HEK293T (cell line): ENCODE results near the gene INCENP.

Experiments
- ARNT ChIP-seq: fragments of 450-650 bp; IDR thresholded peaks from 2 replicates; pipeline ENCODE4 v1.6.1; 2017; ENCODE audit warnings: mild to moderate bottlenecking
- BHLHE40 ChIP-seq: fragments of 450-650 bp; IDR thresholded peaks from 2 replicates; pipeline ENCODE4 v1.6.1; 2016; ENCODE audit warnings: mild to moderate bottlenecking, moderate library complexity, borderline replicate concordance
- FOXA1 ChIP-seq: fragments of 450-650 bp; IDR thresholded peaks from 2 replicates; pipeline ENCODE4 v1.6.1; 2016; ENCODE audit warnings: mild to moderate bottlenecking
- FOXK2 ChIP-seq: fragments of 450-650 bp; IDR thresholded peaks from 2 replicates; pipeline ENCODE4 v1.6.1; 2016; ENCODE audit warnings: mild to moderate bottlenecking
- FOXM1 ChIP-seq: fragments of 450-650 bp; IDR thresholded peaks from 2 replicates; pipeline ENCODE4 v1.6.1; 2017; ENCODE audit warnings: mild to moderate bottlenecking, borderline replicate concordance
- L3MBTL2 ChIP-seq: fragments of 450-650 bp; conservative IDR thresholded peaks from 2 replicates; pipeline ENCODE4 v1.6.1; 2016; ENCODE audit warnings: mild to moderate bottlenecking
- NFRKB ChIP-seq: fragments of 450-650 bp; IDR thresholded peaks from 2 replicates; pipeline ENCODE4 v1.6.1; 2016; ENCODE audit warnings: mild to moderate bottlenecking, moderate library complexity
- PKNOX1 ChIP-seq: fragments of 450-650 bp; IDR thresholded peaks from 2 replicates; pipeline ENCODE4 v1.6.1; 2016
- SP1 ChIP-seq: fragments of 450-650 bp; IDR thresholded peaks from 2 replicates; pipeline ENCODE4 v1.6.1; 2017
- SUZ12 ChIP-seq: fragments of 450-650 bp; IDR thresholded peaks from 2 replicates; pipeline ENCODE4 v1.6.1; 2016; ENCODE audit warnings: mild to moderate bottlenecking
- TARDBP ChIP-seq: fragments of 450-650 bp; IDR thresholded peaks from 2 replicates; pipeline ENCODE4 v1.6.1; 2016
- ZNF384 ChIP-seq: fragments of 450-650 bp; IDR thresholded peaks from 2 replicates; pipeline ENCODE4 v1.6.1; 2016

- TF ChIP-seq SUZ12 (no peak), BHLHE40 (no peak), FOXK2 (no peak), ZNF384 (no peak), PKNOX1 (no peak), FOXM1 (no peak), ARNT (no peak), SP1 (no peak), NFRKB (no peak), L3MBTL2 (no peak), FOXA1 (no peak), TARDBP (no peak)
Measured at GRCh38 chr11:62153087-62153395, 29.2 kb downstream of the INCENP start.
